Measurements from ENCODE around the gene ZNF683. TPM values are rescaled to one million over a fixed set of nuclear protein-coding genes. Genes with fewer than 3 reads are reported as not detected.

The ZNF683 gene
- polyA plus RNA-seq, 1 donor from 2014 or later = not detected

- Histone ChIP-seq H3K9me2 (ENCODE audit: insufficient read depth, low read length) (no peaks in the 10 kb centered on the region), H2AFZ (ENCODE audit: low read depth, low read length) (no peak overlapping the region), H3K9ac (ENCODE audit: low read length) (no peak overlapping the region), H3K4me3 (ENCODE audit: low read length) (no peak overlapping the region), H3K79me2 (replicated peaks; ENCODE audit: insufficient read depth, low read length) (no peaks in the 10 kb centered on the region), H3F3A (ENCODE audit: insufficient read depth, low read length, poor library complexity, severe bottlenecking) (no peaks in the 10 kb centered on the region), H3K36me3 (ENCODE audit: insufficient read depth, low read length) (no peaks in the 10 kb centered on the region), H3K27ac (ENCODE audit: low read length) (no peak overlapping the region), H3K27me3 (ENCODE audit: insufficient read depth, low read depth, low read length) (no peaks in the 10 kb centered on the region), H4K20me1 (ENCODE audit: insufficient read depth) (no peaks in the 10 kb centered on the region), H3K9me3 (ENCODE audit: low read length) (no peaks in the 10 kb centered on the region), H3K4me2 (ENCODE audit: low read length) (no peak overlapping the region)
- TF ChIP-seq MXI1 (conservative IDR thresholded peaks at IDR 0.05; ENCODE audit: poor library complexity, severe bottlenecking) = no peak
- no peak for TF ChIP-seq EP300 (conservative IDR thresholded peaks at IDR 0.05; ENCODE audit: poor library complexity, severe bottlenecking)
- TF ChIP-seq RAD21 (conservative IDR thresholded peaks at IDR 0.05) = no peak
- TF ChIP-seq SMC3 (conservative IDR thresholded peaks at IDR 0.05; ENCODE audit: poor library complexity) = no peak
- no peak for TF ChIP-seq CTCF (IDR thresholded peaks at IDR 0.05; ENCODE audit: poor library complexity, severe bottlenecking)
- TF ChIP-seq REST (IDR thresholded peaks at IDR 0.05; ENCODE audit: borderline replicate concordance) = no peak
- TF ChIP-seq EZH2 (IDR thresholded peaks at IDR 0.05; ENCODE audit: borderline replicate concordance, insufficient read depth, low read length, poor library complexity, severe bottlenecking) = no peak
- no peak for TF ChIP-seq TAF1 (IDR thresholded peaks at IDR 0.05; ENCODE audit: low read depth)
- no peak for TF ChIP-seq POLR2AphosphoS5 (IDR thresholded peaks at IDR 0.05)
Observed at GRCh38 chr1:26314501-26314900, 58.0 kb downstream of the ZNF683 start.

Other genes starting within 250 kb of the ZNF683 start
- 0.31 and 0.48 TPM in 2 replicates for gene FAM110D, start 213.7 kb downstream of the ZNF683 start, polyA plus RNA-seq
- gene C1orf232, start 203.8 kb downstream of the ZNF683 start, polyA plus RNA-seq = not detected in 2 replicates
- 20.2 and 25.0 TPM in 2 replicates for gene ZNF593, start 202.8 kb downstream of the ZNF683 start, polyA plus RNA-seq
- not detected in 2 replicates for gene ZNF593OS, start 200.9 kb downstream of the ZNF683 start, polyA plus RNA-seq
- 2.2 and 7.8 TPM in 2 replicates for gene CNKSR1, start 195.3 kb downstream of the ZNF683 start, polyA plus RNA-seq
- gene CATSPER4, start 182.1 kb downstream of the ZNF683 start, polyA plus RNA-seq = not detected in 2 replicates
- 20.5 and 26.2 TPM in 2 replicates for gene CEP85, start 138.6 kb downstream of the ZNF683 start, polyA plus RNA-seq
- gene SH3BGRL3, start 92.7 kb downstream of the ZNF683 start, polyA plus RNA-seq = 7.5 and 12.8 TPM in 2 replicates
- 18.5 and 19.4 TPM in 2 replicates for gene UBXN11, start 66.1 kb downstream of the ZNF683 start, polyA plus RNA-seq
- not detected in 2 replicates for gene CD52, start 54.8 kb downstream of the ZNF683 start, polyA plus RNA-seq
- 0.18 and 2.5 TPM in 2 replicates for gene CRYBG2, start 18.6 kb downstream of the ZNF683 start, polyA plus RNA-seq
- 0.94 and 1.0 TPM in 2 replicates for gene LIN28A, start 38.1 kb upstream of the ZNF683 start, polyA plus RNA-seq
- 26.2 and 28.9 TPM in 2 replicates for gene DHDDS, start 59.6 kb upstream of the ZNF683 start, polyA plus RNA-seq
- 615 and 621 TPM in 2 replicates for gene HMGN2, start 99.7 kb upstream of the ZNF683 start, polyA plus RNA-seq
- 4.9 and 7.9 TPM in 2 replicates for gene RPS6KA1, start 157.0 kb upstream of the ZNF683 start, polyA plus RNA-seq

Measured in neural cell (in vitro differentiated cells).